Measurements from ENCODE around the gene GRPEL1. TPM values are rescaled to one million over a fixed set of nuclear protein-coding genes. Genes with fewer than 3 reads are reported as not detected.
A peak's percentile ranks its signal among the peaks of the same experiment; 100 is the strongest.

Gene GRPEL1
- total and polyA plus RNA-seq, 2 of the 4 experiments (the other 2 are of a cell fraction): 33.0 to 33.9 TPM

- no peak for DNase-seq
Observed at GRCh38 chr4:7029212-7029611, 38.7 kb downstream of the GRPEL1 start.

More at GRCh38 chr4:7029212-7029611, 38.7 kb downstream of the GRPEL1 start:
- TF ChIP-seq RCOR1 (IDR thresholded peaks at IDR 0.05; ENCODE audit: insufficient replicate concordance, low read length) (no peak), BHLHE40 (IDR thresholded peaks at IDR 0.05; ENCODE audit: low read depth, low read length) (no peak), CEBPB (IDR thresholded peaks at IDR 0.05; ENCODE audit: low read depth, low read length) (no peak), FOS (IDR thresholded peaks at IDR 0.05; ENCODE audit: low read depth, low read length) (no peak), POLR2A (IDR thresholded peaks at IDR 0.05; ENCODE audit: low read depth, low read length) (no peak), CHD1 (IDR thresholded peaks at IDR 0.05; ENCODE audit: low read depth, low read length) (no peak), MXI1 (IDR thresholded peaks at IDR 0.05; ENCODE audit: borderline replicate concordance, low read depth, low read length) (no peak), NFE2L2 (IDR thresholded peaks at IDR 0.05; ENCODE audit: low read depth, low read length) (no peak), USF2 (IDR thresholded peaks at IDR 0.05; ENCODE audit: low read depth, low read length) (no peak), MAFK (IDR thresholded peaks at IDR 0.05; ENCODE audit: low read depth, low read length) (no peak), RFX5 (IDR thresholded peaks at IDR 0.05; ENCODE audit: low read depth, low read length) (no peak), SMC3 (IDR thresholded peaks at IDR 0.05; ENCODE audit: low read depth, low read length) (no peak)
- TF ChIP-seq, protein P1, sequence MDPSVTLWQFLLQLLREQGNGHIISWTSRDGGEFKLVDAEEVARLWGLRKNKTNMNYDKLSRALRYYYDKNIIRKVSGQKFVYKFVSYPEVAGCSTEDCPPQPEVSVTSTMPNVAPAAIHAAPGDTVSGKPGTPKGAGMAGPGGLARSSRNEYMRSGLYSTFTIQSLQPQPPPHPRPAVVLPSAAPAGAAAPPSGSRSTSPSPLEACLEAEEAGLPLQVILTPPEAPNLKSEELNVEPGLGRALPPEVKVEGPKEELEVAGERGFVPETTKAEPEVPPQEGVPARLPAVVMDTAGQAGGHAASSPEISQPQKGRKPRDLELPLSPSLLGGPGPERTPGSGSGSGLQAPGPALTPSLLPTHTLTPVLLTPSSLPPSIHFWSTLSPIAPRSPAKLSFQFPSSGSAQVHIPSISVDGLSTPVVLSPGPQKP (IDR thresholded peaks at IDR 0.05; ENCODE audit: borderline replicate concordance, low read depth, low read length): no peak
- TF ChIP-seq, protein P2, sequence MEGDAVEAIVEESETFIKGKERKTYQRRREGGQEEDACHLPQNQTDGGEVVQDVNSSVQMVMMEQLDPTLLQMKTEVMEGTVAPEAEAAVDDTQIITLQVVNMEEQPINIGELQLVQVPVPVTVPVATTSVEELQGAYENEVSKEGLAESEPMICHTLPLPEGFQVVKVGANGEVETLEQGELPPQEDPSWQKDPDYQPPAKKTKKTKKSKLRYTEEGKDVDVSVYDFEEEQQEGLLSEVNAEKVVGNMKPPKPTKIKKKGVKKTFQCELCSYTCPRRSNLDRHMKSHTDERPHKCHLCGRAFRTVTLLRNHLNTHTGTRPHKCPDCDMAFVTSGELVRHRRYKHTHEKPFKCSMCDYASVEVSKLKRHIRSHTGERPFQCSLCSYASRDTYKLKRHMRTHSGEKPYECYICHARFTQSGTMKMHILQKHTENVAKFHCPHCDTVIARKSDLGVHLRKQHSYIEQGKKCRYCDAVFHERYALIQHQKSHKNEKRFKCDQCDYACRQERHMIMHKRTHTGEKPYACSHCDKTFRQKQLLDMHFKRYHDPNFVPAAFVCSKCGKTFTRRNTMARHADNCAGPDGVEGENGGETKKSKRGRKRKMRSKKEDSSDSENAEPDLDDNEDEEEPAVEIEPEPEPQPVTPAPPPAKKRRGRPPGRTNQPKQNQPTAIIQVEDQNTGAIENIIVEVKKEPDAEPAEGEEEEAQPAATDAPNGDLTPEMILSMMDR (conservative IDR thresholded peaks at IDR 0.05; ENCODE audit: low read depth, low read length): no peak
- Histone ChIP-seq H2AFZ (replicated peaks; ENCODE audit: low read length, poor library complexity) (no peak overlapping the region), H3K9me1 (ENCODE audit: insufficient read depth, low read length) (peaks cover 19% of the 10 kb centered on the region), H2BK120ac (ENCODE audit: low read depth, low read length) (no peak overlapping the region), H3K56ac (ENCODE audit: extremely low read depth, insufficient read depth, low read length) (no peak overlapping the region), H3K14ac (replicated peaks; ENCODE audit: low read depth, low read length) (peak overlapping the region; percentile 25; the same call in 1 of the 2 replicates), H2BK5ac (ENCODE audit: low read depth, low read length, poor library complexity, severe bottlenecking) (no peak overlapping the region), H3K36me3 (ENCODE audit: control insufficient read depth, insufficient read depth, low read length) (peaks cover 62% of the 10 kb centered on the region), H4K20me1 (ENCODE audit: insufficient read depth, low read length) (no peaks in the 10 kb centered on the region; the same call in 1 of the 2 replicates), H3K18ac (ENCODE audit: low read depth, low read length) (no peak overlapping the region), H3K79me1 (ENCODE audit: low read depth in 1 of 2, low read length in 2 of 2) (peaks cover 3 to 32% of the 10 kb centered on the region in 2 experiments; a peak in 2 of 4 replicates), H4K8ac (ENCODE audit: low read depth in 2 of 2, low read length in 2 of 2) (no peak overlapping the region), H2BK20ac (ENCODE audit: low read depth, low read length) (no peak overlapping the region; the same call in 1 of the 2 replicates), H3K4me2 (ENCODE audit: low read depth, low read length) (no peak overlapping the region), H3K4ac (ENCODE audit: low read depth, low read length) (peak overlapping the region; percentile 10), H4K91ac (ENCODE audit: insufficient read depth, low read depth, low read length) (no peak overlapping the region), H3K27me3 (ENCODE audit: control insufficient read depth, insufficient read depth, low read length) (no peaks in the 10 kb centered on the region), H3K4me3 (ENCODE audit: insufficient read depth, low read depth, low read length) (no peak overlapping the region), H3K27ac (ENCODE audit: insufficient read depth, low read length) (no peak overlapping the region), H4K5ac (ENCODE audit: low read depth, low read length) (no peak overlapping the region), H2AK5ac (ENCODE audit: low read depth, low read length) (no peak overlapping the region), H3K4me1 (ENCODE audit: control insufficient read depth, insufficient read depth, low read length) (peaks cover 3% of the 10 kb centered on the region; the same call in 1 of the 2 replicates), H3K9ac (ENCODE audit: low read depth, low read length) (no peak overlapping the region), H2BK15ac (ENCODE audit: low read depth, low read length) (no peak overlapping the region), H2AK9ac (replicated peaks; ENCODE audit: low read depth, low read length, poor library complexity) (peak overlapping the region; percentile 33), H3K23ac (ENCODE audit: low read depth, low read length) (no peak overlapping the region), H3K9me3 (ENCODE audit: control insufficient read depth, insufficient read depth, low read length) (no peaks in the 10 kb centered on the region)
- WGBS, 2 experiments (ENCODE audit: extremely low coverage in 2 of 2, insufficient read length in 1 of 2): 94% methylated on average over 11 of the region's 12 CpGs; no CpG with 5 or more reads in 1 of the 2 experiments
- intact Hi-C loops (cut with micrococcal nuclease): no loop called here
- CTCF ChIA-PET: no interaction called here
- in situ Hi-C loops (cut with MboI; ENCODE audit: low sequenced_read_pairs): no loop called here
- dilution Hi-C loops (cut with HindIII; ENCODE audit: low sequenced_read_pairs, unreplicated experiment): no loop called here
- BruUV-seq (replicated peaks): no TSS peak
- no peak for ATAC-seq (ENCODE audit: low read depth)
- POLR2A ChIA-PET (ENCODE audit: unreplicated experiment): no interaction called here

Data from IMR-90 (cell line).